ENCODE data around the gene BMF. TPM values are rescaled to one million over a fixed set of nuclear protein-coding genes. Genes with fewer than 3 reads are reported as not detected.
"Not testable (repeated sequence)": the region's sequence is repeated elsewhere in the genome, so short reads cannot be mapped to it uniquely, and the experiment has no call there.

BMF gene
- 9.4 and 18.4 TPM in 2 replicates for total RNA-seq

DNA sequence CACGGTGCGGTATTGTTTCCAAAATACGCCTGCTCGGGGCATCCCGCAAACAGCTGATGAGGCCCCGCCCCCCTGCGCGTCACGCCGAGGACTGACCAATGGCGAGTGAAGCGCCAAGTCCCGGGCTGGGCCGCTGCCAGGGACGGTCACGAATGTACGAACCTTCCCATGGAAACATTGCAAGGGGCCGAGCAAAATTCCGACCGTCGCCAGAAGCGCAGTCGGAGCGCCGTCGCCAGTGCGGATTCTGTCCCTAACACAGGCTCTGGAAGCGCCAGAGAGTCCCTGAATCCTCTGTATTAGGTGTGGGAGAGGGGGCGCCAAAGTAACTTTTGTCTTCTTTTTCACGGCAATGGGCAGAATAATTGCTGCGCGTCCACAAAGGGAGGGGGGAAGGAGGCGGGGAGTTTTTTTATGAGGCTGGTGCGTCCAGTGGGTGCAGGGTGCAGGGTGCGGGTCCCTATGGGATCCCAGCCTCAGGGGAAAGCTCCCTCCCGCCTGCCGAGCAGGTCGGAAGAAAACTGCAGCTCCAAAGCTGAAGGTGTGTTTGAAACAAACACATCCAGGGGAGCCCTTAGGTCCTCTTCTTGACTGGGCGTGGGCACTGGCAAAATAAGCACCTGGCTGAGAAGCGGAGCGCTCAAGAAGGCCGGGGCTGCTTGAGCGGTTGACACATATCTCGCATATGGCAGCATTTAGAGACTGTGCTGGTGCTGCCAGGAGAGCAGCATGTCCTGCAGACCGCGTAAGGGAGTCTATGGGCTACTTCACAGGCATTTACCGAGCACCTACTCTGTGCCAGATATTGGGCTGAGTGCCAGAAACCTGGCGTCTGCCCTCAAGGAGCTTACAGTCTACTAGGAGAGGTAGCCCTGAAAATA, at the start of gene BMF:
Gene BMF (minus strand): TSS at position 25 of the 881 bp plus-strand sequence. CDS start 2,793 bp downstream, outside the sequence.
- DNase-seq: peak; percentile 100

- no peak for DNase-seq
Observed at GRCh38 chr15:40157778-40158447, 49.2 kb upstream of the BMF start.

GRCh38 chr15:40155270-40155910, 46.7 kb upstream of the BMF start:
- no peak for DNase-seq

GRCh38 chr15:40154821-40155220, 46.1 kb upstream of the BMF start:
- not testable (repeated sequence) for DNase-seq

- no peak for DNase-seq
Observed at GRCh38 chr15:40151991-40152390, 43.3 kb upstream of the BMF start.

DNA sequence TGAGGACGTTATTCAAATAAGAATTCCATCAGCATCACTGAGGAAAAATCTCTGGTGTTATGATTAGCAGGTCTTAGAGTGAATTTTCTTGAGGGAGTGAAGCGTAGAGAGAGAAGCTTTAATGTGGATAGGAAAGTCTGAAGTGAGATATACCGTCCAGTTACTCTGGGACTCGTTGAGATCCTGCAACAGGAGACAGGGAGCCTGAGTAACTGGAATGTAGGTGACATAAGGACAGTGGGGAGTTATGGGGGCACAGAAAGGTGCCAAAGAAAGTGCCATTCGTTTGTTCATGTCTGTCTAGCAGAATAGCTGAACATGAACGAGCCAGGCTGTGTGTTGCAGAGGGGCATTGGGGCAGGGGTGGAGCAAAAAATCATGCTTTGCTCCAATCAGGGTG, 42.8 kb upstream of the BMF start:
- no peak for DNase-seq

DNA sequence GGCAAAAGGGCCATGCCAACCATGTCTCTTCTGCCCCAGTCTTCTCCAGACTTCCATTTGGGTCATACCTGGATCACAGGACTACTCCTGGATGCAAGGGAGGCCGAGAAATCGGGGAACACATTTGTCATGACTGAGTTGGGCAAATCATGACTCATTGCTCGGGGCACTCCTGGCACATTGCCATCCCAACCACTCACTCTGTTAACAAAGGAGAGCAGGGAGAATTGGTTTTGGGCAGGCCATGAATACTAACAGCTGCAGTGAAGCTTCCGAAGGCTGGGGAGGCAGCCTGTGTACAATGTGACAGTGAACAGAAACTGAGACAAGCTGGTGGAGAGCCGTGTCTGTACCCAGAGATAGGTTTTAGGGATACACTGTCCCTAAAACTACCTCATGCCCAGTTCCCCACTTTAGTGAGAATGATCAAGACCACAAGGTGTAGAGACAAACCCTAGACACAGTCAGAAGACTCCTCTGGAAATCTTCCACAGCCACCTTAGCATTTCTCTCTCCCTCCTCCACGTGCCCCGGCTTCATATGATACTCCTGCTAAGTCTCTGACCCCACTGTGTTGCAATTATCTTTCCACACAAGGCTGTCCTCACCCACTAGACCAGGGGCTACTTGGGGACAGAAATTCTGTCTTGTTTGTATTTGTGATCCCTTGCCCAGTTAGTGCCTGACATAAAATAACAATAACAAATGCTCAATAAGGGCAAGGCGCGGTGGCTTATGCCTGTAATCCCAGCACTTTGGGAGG, 41.7 kb upstream of the BMF start:
- peak; percentile 76 for DNase-seq

GRCh38 chr15:40149339-40149738, 40.7 kb upstream of the BMF start:
- no peak for DNase-seq

- no peak for DNase-seq
Observed at GRCh38 chr15:40146037-40146436, 37.4 kb upstream of the BMF start.

DNA sequence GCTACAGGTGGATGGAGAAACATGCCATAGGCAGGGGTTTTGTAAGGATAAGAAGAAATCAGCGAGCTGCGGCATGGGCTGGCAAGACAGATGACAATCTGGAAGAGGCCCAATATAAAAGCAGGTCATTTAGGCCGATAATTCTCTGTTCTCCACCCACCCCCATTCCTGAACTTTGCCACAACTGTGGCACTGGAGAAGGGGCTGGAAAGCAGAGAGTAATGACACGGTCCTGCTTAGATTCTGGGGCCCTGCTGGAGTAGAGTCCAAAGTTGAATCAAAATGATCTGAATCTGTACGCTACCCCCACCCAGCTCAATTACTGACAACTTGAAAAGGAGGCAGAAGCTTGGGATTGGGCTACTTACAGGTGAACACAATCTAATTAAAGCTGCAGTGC, 33.7 kb upstream of the BMF start:
- no peak for DNase-seq

- DNase-seq: not testable (repeated sequence)
Observed at GRCh38 chr15:40138201-40138570, 29.5 kb upstream of the BMF start.

GRCh38 chr15:40137303-40138200, 28.9 kb upstream of the BMF start:
- DNase-seq: no peak

DNA sequence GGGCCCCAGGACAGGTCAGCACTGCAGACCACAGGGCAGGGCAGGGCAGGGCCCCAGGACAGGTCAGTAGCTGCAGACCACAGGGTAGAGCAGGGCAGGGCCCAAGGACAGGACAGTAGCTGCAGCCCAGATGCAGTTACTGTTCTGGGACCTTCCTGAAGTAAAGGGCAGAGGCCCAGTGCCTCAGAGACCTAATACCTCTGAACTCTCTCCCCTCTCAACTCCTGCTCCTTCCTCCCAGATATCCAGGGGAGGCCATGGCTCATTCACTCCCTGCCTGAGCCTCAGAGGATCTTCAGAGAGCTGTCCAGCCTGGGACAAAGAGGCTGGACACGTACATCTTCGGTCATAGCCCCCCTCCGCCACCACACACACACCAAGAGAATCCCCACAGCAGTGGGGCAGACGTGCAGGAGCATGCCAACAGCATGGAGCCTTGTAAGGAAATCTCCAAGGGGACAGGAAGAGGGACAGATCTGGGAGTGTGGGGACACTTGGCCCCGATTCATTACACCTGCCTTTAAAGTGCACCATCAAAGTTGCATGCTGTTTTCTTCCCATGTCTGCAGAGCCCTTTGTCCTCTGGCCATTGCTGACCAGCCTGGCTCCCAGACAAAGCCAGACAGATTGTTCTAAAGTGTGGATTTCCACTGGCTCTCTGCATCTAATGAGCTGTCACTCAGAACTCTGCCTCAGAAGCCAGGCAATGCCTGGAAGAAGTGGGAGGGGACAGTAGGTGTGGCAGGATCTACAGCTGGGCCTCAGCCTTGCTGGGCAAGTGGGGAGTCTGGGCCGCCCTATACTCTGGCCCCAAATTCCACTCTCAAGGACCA, 28.0 kb upstream of the BMF start:
- DNase-seq: no peak

DNA sequence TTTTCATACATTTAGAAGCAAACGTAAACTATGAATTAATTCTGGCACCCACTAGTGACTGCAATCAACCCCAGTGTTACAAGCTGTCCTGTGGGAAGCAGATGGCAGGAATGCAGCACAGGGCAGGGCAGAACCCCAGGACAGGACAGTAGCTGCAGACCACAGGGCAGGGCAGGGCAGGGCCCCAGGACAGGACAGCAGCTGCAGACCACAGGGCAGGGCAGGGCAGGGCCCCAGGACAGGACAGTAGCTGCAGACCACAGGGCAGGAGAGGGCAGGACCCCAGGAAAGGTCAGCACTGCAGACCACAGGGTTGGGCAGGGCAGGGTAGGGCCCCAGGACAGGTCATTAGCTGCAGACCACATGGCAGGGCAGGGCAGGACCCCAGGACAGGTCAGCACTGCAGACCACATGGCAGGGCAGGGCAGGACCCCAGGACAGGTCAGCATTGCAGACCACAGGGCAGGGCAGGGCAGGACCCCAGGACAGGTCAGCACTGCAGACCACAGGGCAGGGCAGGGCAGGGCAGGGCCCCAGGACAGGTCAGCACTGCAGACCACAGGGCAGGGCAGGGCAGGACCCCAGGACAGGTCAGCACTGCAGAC, 27.3 kb upstream of the BMF start:
- not testable (repeated sequence) for DNase-seq

DNA sequence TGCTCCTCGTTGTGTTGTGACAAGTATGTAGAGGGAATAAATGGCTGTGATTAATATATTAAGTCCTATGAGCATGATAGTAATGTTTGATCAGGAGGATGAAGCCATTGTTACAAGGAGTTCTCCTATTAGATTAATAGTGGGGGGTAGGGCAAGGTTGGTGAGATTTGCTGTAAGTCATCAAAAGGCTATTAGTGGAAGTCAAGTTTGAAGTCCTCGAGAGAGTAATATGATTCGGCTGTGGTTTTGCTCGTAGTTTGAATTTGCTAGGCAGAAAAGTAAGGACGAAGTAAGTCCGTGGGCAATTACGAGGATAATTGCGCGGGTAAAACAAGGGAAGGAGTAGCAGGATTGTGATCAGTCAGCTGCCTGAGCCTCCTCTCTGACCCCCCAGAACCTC, 26.2 kb upstream of the BMF start:
- no peak for DNase-seq

- DNase-seq: no peak
Observed at GRCh38 chr15:40133544-40133943, 24.9 kb upstream of the BMF start.

DNA sequence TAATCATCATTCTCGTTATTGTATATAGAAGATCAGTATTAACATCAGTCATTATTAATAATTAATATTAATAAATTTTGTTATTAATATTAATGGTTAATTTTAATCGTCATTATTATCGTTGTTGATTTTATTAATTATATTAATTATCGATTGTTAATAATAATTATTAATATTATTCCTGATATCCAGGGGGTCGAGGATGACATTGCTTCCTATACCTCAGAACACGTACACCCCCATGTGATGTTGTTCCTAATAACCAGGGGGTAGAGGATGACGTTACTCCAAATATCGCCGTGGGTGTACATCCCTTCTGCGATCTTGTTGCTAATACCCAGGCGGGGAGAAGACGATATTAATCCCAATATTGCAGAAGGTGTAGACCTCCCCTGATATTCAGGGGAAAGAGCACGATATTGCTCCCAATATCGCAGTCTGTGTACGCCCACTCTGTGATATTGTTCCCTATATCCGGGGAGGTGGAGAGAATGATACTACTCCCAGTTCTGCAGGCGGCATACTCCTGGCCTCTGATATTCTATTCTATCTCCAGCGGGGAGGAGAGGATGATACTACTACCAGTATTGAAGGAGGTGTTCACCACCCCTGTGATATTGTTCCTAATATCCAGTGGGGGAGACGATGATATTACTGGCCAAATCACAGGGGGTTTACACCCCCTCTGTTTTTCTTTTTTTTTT, 22.3 kb upstream of the BMF start:
- no peak for DNase-seq

DNA sequence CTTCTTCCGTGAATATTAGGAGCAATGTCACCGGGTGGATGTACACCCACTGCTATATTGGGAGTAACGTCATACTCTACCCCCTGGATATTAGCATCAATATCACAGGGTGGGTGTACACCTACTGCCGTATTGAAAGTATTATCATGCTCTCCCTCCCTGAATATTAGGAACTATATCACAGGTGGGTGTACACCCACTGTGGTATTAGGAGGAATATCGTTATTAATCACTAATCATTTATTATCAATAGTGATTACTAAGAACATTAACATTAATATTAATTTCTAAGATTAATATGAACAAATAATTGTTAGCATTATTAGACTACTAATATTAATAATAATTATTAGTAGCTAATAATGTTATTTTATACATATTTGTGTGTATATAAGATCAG, 21.4 kb upstream of the BMF start:
- no peak for DNase-seq

GRCh38 chr15:40128766-40129660, 20.3 kb upstream of the BMF start:
- DNase-seq: no peak

Data from dermis blood vessel endothelial cell (primary cell).